ENCODE measurements around the gene CORO2B.

GRCh38 chr15:68571582-68571981 lies 7.2 kb upstream of the CORO2B start:
- TF ChIP-seq, protein P1, sequence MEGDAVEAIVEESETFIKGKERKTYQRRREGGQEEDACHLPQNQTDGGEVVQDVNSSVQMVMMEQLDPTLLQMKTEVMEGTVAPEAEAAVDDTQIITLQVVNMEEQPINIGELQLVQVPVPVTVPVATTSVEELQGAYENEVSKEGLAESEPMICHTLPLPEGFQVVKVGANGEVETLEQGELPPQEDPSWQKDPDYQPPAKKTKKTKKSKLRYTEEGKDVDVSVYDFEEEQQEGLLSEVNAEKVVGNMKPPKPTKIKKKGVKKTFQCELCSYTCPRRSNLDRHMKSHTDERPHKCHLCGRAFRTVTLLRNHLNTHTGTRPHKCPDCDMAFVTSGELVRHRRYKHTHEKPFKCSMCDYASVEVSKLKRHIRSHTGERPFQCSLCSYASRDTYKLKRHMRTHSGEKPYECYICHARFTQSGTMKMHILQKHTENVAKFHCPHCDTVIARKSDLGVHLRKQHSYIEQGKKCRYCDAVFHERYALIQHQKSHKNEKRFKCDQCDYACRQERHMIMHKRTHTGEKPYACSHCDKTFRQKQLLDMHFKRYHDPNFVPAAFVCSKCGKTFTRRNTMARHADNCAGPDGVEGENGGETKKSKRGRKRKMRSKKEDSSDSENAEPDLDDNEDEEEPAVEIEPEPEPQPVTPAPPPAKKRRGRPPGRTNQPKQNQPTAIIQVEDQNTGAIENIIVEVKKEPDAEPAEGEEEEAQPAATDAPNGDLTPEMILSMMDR (IDR thresholded peaks at IDR 0.05), result no peak
- no peak for TF ChIP-seq POLR2A (IDR thresholded peaks at IDR 0.05)
